A549 (cell line): Measurements from ENCODE around the gene PRMT7. TPM values are rescaled to one million over a fixed set of nuclear protein-coding genes. Genes with fewer than 3 reads are reported as not detected.

Source experiments
- ATAC-seq, 2 experiments: fragments of 200-7000 bp in 1 of 2; fragments of >200 bp in 1 of 2; cut with Nextera tagmentation in 1 of 2; cut with Tn5 transposase in 1 of 2; 3 replicates each; pipeline versions ENCODE4 v1.8.0 to v1.9.1; 2018 to 2020; ENCODE audit warnings: mild to moderate bottlenecking in 1 of 2, moderate library complexity in 1 of 2
- CTCF ChIA-PET: fragments of 300-600 bp; sonication (Branson Sonifier 250); formaldehyde crosslinking; extraction: SDS; loops from one replicate; lab custom pipeline; 2021; ENCODE audit warnings: antibody characterized with exemption, inconsistent platforms; lab: Yijun Ruan, JAX
- POLR2A ChIA-PET: fragments of 350-600 bp; formaldehyde crosslinking; extraction: SDS; loops from one replicate; lab custom pipeline; 2021; ENCODE audit warnings: antibody characterized with exemption, inconsistent platforms; lab: Yijun Ruan, JAX
- DNase-seq, 2 experiments: peaks; one replicate each; pipeline versions ENCODE4 v3.0.0 to v3.0.0-alpha.2; 2011 to 2016; ENCODE audit warnings: low read depth in 1 of 2, low spot score in 1 of 2
- FAIRE-seq: peaks from 2 replicates; lab custom pipeline; 2011; peaks lifted over from hg19 to GRCh38; lab: Jason Lieb, UNC
- H3K27ac ChIP-seq, 2 experiments: fragments of >200 bp; sonication (Bioruptor Twin); formaldehyde crosslinking; 3 replicates each; pipeline ENCODE4 v1.5.1; 2016 to 2017
- H3K4me1 ChIP-seq: fragments of >200 bp; sonication (Bioruptor Twin); formaldehyde crosslinking; 3 replicates; pipeline ENCODE4 v1.6.1; 2016
- H3K4me2 ChIP-seq: fragments of >200 bp; sonication (Bioruptor Twin); formaldehyde crosslinking; 3 replicates; pipeline ENCODE4 v1.6.1; 2016
- H3K4me3 ChIP-seq: fragments of >200 bp; sonication (Bioruptor Twin); formaldehyde crosslinking; 3 replicates; pipeline ENCODE4 v1.5.1; 2016
- H3K9me3 ChIP-seq: fragments of >200 bp; sonication (Bioruptor Twin); formaldehyde crosslinking; 3 replicates; pipeline ENCODE4 v1.6.1; 2016
- BCL3 ChIP-seq: fragments of >200 bp; sonication (Bioruptor Twin); formaldehyde crosslinking; IDR thresholded peaks from 3 replicates; pipeline ENCODE4 v1.6.1; 2016
- CBX2 ChIP-seq: fragments of 200-600 bp; sonication (generic); IDR thresholded peaks from 2 replicates; pipeline ENCODE4 v1.6.1; 2016; ENCODE audit warnings: low read depth, mild to moderate bottlenecking, borderline replicate concordance
- EHF ChIP-seq: fragments of 250-450 bp; sonication (Bioruptor Pico); IDR thresholded peaks from 2 replicates; pipeline ENCODE4 v1.5.0; 2020; ENCODE audit warnings: mild to moderate bottlenecking
- ELK1 ChIP-seq: fragments of 150-350 bp; IDR thresholded peaks from 2 replicates; pipeline ENCODE4 v1.6.1; 2014; ENCODE audit warnings: low read depth, mild to moderate bottlenecking, low read length
- ESRRA ChIP-seq: fragments of 150-350 bp; IDR thresholded peaks from 2 replicates; pipeline ENCODE4 v1.6.1; 2014; ENCODE audit warnings: mild to moderate bottlenecking, low read length, borderline replicate concordance
- FOSL2 ChIP-seq, 2 experiments: fragments of 450-650 bp in 1 of 2; fragments of >200 bp in 1 of 2; sonication (Bioruptor Twin) in 1 of 2; formaldehyde crosslinking; IDR thresholded peaks; 2 replicates each; pipeline versions ENCODE4 v1.5.0 to v1.6.1; 2016 to 2020; ENCODE audit warnings: mild to moderate bottlenecking in 1 of 2, moderate library complexity in 1 of 2
- FOXS1 ChIP-seq: fragments of 250-450 bp; sonication (Bioruptor Pico); IDR thresholded peaks from 2 replicates; pipeline ENCODE4 v1.5.0; 2020; ENCODE audit warnings: mild to moderate bottlenecking, moderate library complexity
- HDAC2 ChIP-seq: fragments of 200-600 bp; sonication (generic); IDR thresholded peaks from 2 replicates; pipeline ENCODE4 v1.6.1; 2016
- HOXA7 ChIP-seq: fragments of 250-450 bp; sonication (Bioruptor Pico); IDR thresholded peaks from 2 replicates; pipeline ENCODE4 v1.5.0; 2020; ENCODE audit warnings: mild to moderate bottlenecking, moderate library complexity
- HOXB5 ChIP-seq: fragments of 250-450 bp; sonication (Bioruptor Pico); IDR thresholded peaks from 2 replicates; pipeline ENCODE4 v1.5.0; 2020; ENCODE audit warnings: mild to moderate bottlenecking, moderate library complexity
- JUNB ChIP-seq: fragments of >200 bp; sonication (Bioruptor Twin); formaldehyde crosslinking; IDR thresholded peaks from 2 replicates; pipeline ENCODE4 v1.6.1; 2016
- KDM1A ChIP-seq: fragments of 200-600 bp; sonication (generic); IDR thresholded peaks from 2 replicates; pipeline ENCODE4 v1.6.1; 2016; ENCODE audit warnings: low read depth, mild to moderate bottlenecking
- RARB ChIP-seq: fragments of 250-450 bp; sonication (Bioruptor Pico); IDR thresholded peaks from 2 replicates; pipeline ENCODE4 v1.8.0; 2021; ENCODE audit warnings: mild to moderate bottlenecking, moderate library complexity
- RCOR1 ChIP-seq: fragments of 150-350 bp; IDR thresholded peaks from 2 replicates; pipeline ENCODE4 v1.6.1; 2014; ENCODE audit warnings: antibody characterized with exemption, low read length, low read depth
- RFX5 ChIP-seq: fragments of 450-650 bp; IDR thresholded peaks from 2 replicates; pipeline ENCODE4 v1.7.1; 2014; ENCODE audit warnings: antibody characterized with exemption, mild to moderate bottlenecking, moderate library complexity
- SREBF2 ChIP-seq: fragments of 450-650 bp; IDR thresholded peaks from 2 replicates; pipeline ENCODE4 v1.6.1; 2014; ENCODE audit warnings: mild to moderate bottlenecking, moderate library complexity
- TFCP2L1 ChIP-seq: fragments of 250-450 bp; sonication (Bioruptor Pico); IDR thresholded peaks from 2 replicates; pipeline ENCODE4 v1.5.0; 2021; ENCODE audit warnings: mild to moderate bottlenecking
- TP53 ChIP-seq: fragments of 250-450 bp; sonication (Bioruptor Pico); IDR thresholded peaks from 2 replicates; pipeline ENCODE4 v1.5.0; 2021; ENCODE audit warnings: mild to moderate bottlenecking, moderate library complexity
- USF2 ChIP-seq: fragments of 450-650 bp; IDR thresholded peaks from 2 replicates; pipeline ENCODE4 v1.6.1; 2014; ENCODE audit warnings: antibody characterized with exemption
- WGBS: methylation state at CpG from one replicate; pipeline ENCODE4 v1.1.6; 2017; ENCODE audit errors: missing lambda C conversion rate; 5-methylcytosine and 5-hydroxymethylcytosine counted together
- polyA plus RNA-seq, 4 experiments: library from polyadenylated mRNA; depleted of rRNA in 3 of 4; stranded (reverse); fragments of >200 nt; fragmentation: RNase III in 1 of 4; extraction: RNeasy Plus Mini Kit Qiagen cat#74134 plus additional on column Dnase treatment in 1 of 4; gene quantifications; 2 replicates in 3 of 4; 3 replicates in 1 of 4; pipeline ENCODE4 v1.2.3, GENCODE V29; 2011 to 2017

Gene PRMT7
- polyA plus RNA-seq, 2 of the 4 experiments (the other 2 are of a cell fraction): 37.1 to 44.7 TPM

- ATAC-seq (no peak; a peak in 1 of 6 replicates), DNase-seq (no peak), FAIRE-seq (no peak)
- CTCF ChIA-PET: interaction anchor here (1.0 to 4.6 kb wide), 4 partner anchors 10 to 98 kb away, joined by 3 to 41 read pairs (median 7); partner anchors contain the start of gene SLC7A6
- POLR2A ChIA-PET: no interaction called here
- 94% methylated on average over 16 of the region's 16 CpGs for WGBS
- H3K4me2 ChIP-seq: no peak overlapping the region
- no peak overlapping the region for H3K4me3 ChIP-seq
- H3K27ac ChIP-seq: no peak overlapping the region
- TF ChIP-seq USF2: no peak
- no peak for TF ChIP-seq ELK1
- no peaks in the 10 kb centered on the region for H3K4me1 ChIP-seq
- no peaks in the 10 kb centered on the region for H3K9me3 ChIP-seq
Measured at GRCh38 chr16:68338326-68339119, 27.7 kb downstream of the PRMT7 start.

GRCh38 chr16:68339214-68339613 lies 28.4 kb downstream of the PRMT7 start:
- ChIA-PET POLR2A (no interaction called here), CTCF (interaction anchor here (0.8 to 4.6 kb wide), 3 partner anchors 11 to 77 kb away, joined by 3 to 41 read pairs (median 10); no protein-coding TSS in a partner anchor)
- H3K4me1 ChIP-seq: no peaks in the 10 kb centered on the region
- WGBS: 95% methylated on average over 13 of the region's 13 CpGs
- TF ChIP-seq TFCP2L1 (CRISPR knock-in tag) (no peak), JUNB (no peak), RARB (no peak), KDM1A (no peak), BCL3 (no peak), ESRRA (no peak), FOSL2 (IDR thresholded peaks at IDR 0.05) (no peak), FOSL2 (CRISPR knock-in tag; IDR thresholded peaks at IDR 0.05) (no peak), RFX5 (no peak), SREBF2 (no peak), FOXS1 (CRISPR knock-in tag) (no peak), HOXB5 (CRISPR knock-in tag) (no peak), TP53 (CRISPR knock-in tag) (no peak), CBX2 (no peak), HDAC2 (no peak), HOXA7 (no peak), EHF (CRISPR knock-in tag) (no peak), RCOR1 (no peak)
- TF ChIP-seq, all 56 proteins: peak for 0
- H3K4me3 ChIP-seq: no peak overlapping the region
- no peak for DNase-seq
- ATAC-seq: no peak
- no peak overlapping the region for H3K27ac ChIP-seq
- no peak for FAIRE-seq
- H3K9me3 ChIP-seq: no peaks in the 10 kb centered on the region
- no peak overlapping the region for H3K4me2 ChIP-seq

GRCh38 chr16:68342620-68343019 lies 31.8 kb downstream of the PRMT7 start:
- WGBS: 89% methylated on average over 7 of the region's 7 CpGs
- ChIA-PET POLR2A (no interaction called here), CTCF (interaction anchor here (4.4 kb wide), 1 partner anchor 14 kb away, joined by 22 read pairs; no protein-coding TSS in a partner anchor)
- DNase-seq: no peak
- H3K4me1 ChIP-seq: no peaks in the 10 kb centered on the region
- ATAC-seq: no peak
- no peak overlapping the region for H3K27ac ChIP-seq
- no peak for TF ChIP-seq TP53 (CRISPR knock-in tag)
- no peak for TF ChIP-seq RFX5
- no peak for FAIRE-seq
- no peaks in the 10 kb centered on the region for H3K9me3 ChIP-seq
- no peak overlapping the region for H3K4me3 ChIP-seq
- H3K4me2 ChIP-seq: no peak overlapping the region
